Activated T-helper 17 cell treated with anti-CD3 and anti-CD28 coated beads, Interleukin-2, amount 50 U/mL, for 72 hours (primary cell): Measurements from ENCODE around the gene TOLLIP. TPM values are rescaled to one million over a fixed set of nuclear protein-coding genes. Genes with fewer than 3 reads are reported as not detected.
"Not testable (repeated sequence)": the region's sequence is repeated elsewhere in the genome, so short reads cannot be mapped to it uniquely, and the experiment has no call there.

Experiments used
- ATAC-seq: fragments of 150-1000 bp; cut with Tn5 transposase; replicated peaks from 2 replicates; pipeline ENCODE4 v1.10.0; 2021; ENCODE audit warnings: mild to moderate bottlenecking, moderate library complexity
- H3K27ac Mint-ChIP-seq: one replicate; pipeline ENCODE4 v1.8.0; 2022; ENCODE audit warnings: mixed read lengths
- H3K27me3 Mint-ChIP-seq: one replicate; pipeline ENCODE4 v1.8.0; 2022; ENCODE audit warnings: mixed read lengths
- H3K36me3 Mint-ChIP-seq: one replicate; pipeline ENCODE4 v1.8.0; 2022; ENCODE audit warnings: low read depth, mild to moderate bottlenecking, mixed read lengths
- H3K4me1 Mint-ChIP-seq: one replicate; pipeline ENCODE4 v1.8.0; 2022; ENCODE audit warnings: mixed read lengths
- H3K4me3 Mint-ChIP-seq: one replicate; pipeline ENCODE4 v1.8.0; 2022; ENCODE audit warnings: mild to moderate bottlenecking, mixed read lengths
- H3K9me3 Mint-ChIP-seq: one replicate; pipeline ENCODE4 v1.8.0; 2022; ENCODE audit warnings: mixed read lengths
- total RNA-seq, 2 donors: library from RNA; stranded (reverse); gene quantifications; one replicate each; pipeline ENCODE4 v1.2.3, GENCODE V29; 2022

The TOLLIP gene
- total RNA-seq, 2 donors from 2014 or later, result 27.6 to 30.8 TPM

DNA sequence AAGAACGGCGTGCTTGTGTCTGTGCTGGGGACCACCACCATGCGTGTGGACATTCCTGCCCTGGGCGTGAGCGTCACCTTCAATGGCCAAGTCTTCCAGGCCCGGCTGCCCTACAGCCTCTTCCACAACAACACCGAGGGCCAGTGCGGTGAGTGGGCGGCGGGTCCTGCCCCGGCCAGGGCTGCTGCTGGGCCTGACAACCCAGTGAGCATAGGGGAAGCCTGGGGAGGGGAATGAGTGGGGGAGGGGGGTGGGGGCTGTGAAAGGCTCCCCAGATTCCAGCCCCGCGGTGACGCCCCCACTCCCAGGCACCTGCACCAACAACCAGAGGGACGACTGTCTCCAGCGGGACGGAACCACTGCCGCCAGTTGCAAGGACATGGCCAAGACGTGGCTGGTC lies 54.7 kb downstream of the TOLLIP start:
- H3K27me3 Mint-ChIP-seq, result no peaks in the 10 kb centered on the region
- no peaks in the 10 kb centered on the region for H3K36me3 Mint-ChIP-seq
- no peak overlapping the region for H3K4me3 Mint-ChIP-seq
- no peak overlapping the region for H3K27ac Mint-ChIP-seq
- peaks cover 4% of the 10 kb centered on the region for H3K4me1 Mint-ChIP-seq
- H3K9me3 Mint-ChIP-seq, result no peaks in the 10 kb centered on the region
- no peak for ATAC-seq

DNA sequence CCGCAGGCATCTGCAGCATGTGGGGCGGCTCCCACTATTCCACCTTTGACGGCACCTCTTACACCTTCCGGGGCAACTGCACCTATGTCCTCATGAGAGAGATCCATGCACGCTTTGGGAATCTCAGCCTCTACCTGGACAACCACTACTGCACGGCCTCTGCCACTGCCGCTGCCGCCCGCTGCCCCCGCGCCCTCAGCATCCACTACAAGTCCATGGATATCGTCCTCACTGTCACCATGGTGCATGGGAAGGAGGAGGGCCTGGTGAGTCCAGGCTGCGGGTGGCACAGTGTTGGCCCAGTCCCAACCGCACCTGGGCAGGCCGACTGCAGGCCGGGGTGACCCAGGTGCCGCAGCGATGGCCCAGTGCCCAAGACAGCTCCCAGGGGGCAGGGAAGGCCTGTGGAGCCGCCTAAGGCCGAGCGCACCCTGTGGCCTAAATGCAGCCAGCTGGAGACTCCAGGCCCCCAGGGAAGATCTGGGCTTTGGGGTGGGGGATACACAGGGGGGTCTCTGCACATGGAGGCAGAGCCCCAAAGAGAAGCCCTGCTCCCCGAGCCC lies 55.3 kb downstream of the TOLLIP start:
- no peak overlapping the region for H3K27ac Mint-ChIP-seq
- H3K27me3 Mint-ChIP-seq, result no peaks in the 10 kb centered on the region
- peaks cover 4% of the 10 kb centered on the region for H3K4me1 Mint-ChIP-seq
- ATAC-seq, result no peak
- H3K36me3 Mint-ChIP-seq, result no peaks in the 10 kb centered on the region
- H3K9me3 Mint-ChIP-seq, result no peaks in the 10 kb centered on the region
- H3K4me3 Mint-ChIP-seq, result no peak overlapping the region

DNA sequence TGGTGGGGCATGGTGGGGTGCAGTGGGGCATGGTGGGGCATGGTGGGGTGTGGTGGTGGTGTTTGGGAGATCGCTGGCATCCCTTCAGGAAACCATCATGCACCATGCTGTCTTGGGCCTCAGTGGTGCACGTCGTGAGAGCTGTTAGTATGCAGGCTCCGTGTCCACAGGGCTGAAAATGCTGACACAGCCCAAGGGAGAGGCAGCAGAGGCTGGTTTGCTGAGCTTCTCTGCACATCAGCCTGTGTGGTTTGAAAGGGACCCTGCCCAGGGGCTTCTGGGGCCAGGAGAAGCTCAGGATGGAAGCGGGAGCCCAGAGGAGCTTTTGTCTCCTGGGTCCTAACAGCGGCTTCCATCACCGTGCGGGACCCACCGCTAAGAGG lies 56.3 kb downstream of the TOLLIP start:
- H3K9me3 Mint-ChIP-seq, result no peaks in the 10 kb centered on the region
- no peak overlapping the region for H3K27ac Mint-ChIP-seq
- no peaks in the 10 kb centered on the region for H3K36me3 Mint-ChIP-seq
- H3K4me1 Mint-ChIP-seq, result peaks cover 4% of the 10 kb centered on the region
- no peak overlapping the region for H3K4me3 Mint-ChIP-seq
- no peaks in the 10 kb centered on the region for H3K27me3 Mint-ChIP-seq
- no peak for ATAC-seq

GRCh38 chr11:1252371-1253102 lies 56.9 kb downstream of the TOLLIP start:
- Mint-ChIP-seq H3K9me3 (no peaks in the 10 kb centered on the region), H3K4me1 (peaks cover 4% of the 10 kb centered on the region), H3K27ac (no peak overlapping the region), H3K4me3 (no peak overlapping the region), H3K27me3 (no peaks in the 10 kb centered on the region), H3K36me3 (no peaks in the 10 kb centered on the region)
- no peak for ATAC-seq

DNA sequence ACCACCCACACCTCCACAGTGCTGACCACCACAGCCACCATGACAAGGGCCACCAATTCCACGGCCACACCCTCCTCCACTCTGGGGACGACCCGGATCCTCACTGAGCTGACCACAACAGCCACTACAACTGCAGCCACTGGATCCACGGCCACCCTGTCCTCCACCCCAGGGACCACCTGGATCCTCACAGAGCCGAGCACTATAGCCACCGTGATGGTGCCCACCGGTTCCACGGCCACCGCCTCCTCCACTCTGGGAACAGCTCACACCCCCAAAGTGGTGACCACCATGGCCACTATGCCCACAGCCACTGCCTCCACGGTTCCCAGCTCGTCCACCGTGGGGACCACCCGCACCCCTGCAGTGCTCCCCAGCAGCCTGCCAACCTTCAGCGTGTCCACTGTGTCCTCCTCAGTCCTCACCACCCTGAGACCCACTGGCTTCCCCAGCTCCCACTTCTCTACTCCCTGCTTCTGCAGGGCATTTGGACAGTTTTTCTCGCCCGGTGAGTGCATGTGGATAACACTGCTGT lies 58.1 kb downstream of the TOLLIP start:
- ATAC-seq, result no peak
- Mint-ChIP-seq H3K36me3 (no peaks in the 10 kb centered on the region), H3K27me3 (no peaks in the 10 kb centered on the region), H3K4me1 (peaks cover 4% of the 10 kb centered on the region), H3K27ac (peak overlapping the region; percentile 41), H3K4me3 (no peak overlapping the region), H3K9me3 (no peaks in the 10 kb centered on the region)

GRCh38 chr11:1250411-1250810 lies 59.0 kb downstream of the TOLLIP start:
- not testable (repeated sequence) for ATAC-seq, H3K27me3 Mint-ChIP-seq, H3K4me1 Mint-ChIP-seq, H3K4me3 Mint-ChIP-seq, H3K27ac Mint-ChIP-seq, H3K36me3 Mint-ChIP-seq, H3K9me3 Mint-ChIP-seq

GRCh38 chr11:1248951-1249350 lies 60.5 kb downstream of the TOLLIP start:
- H3K36me3 Mint-ChIP-seq, ATAC-seq, H3K4me3 Mint-ChIP-seq, H3K4me1 Mint-ChIP-seq, H3K27ac Mint-ChIP-seq, H3K27me3 Mint-ChIP-seq, H3K9me3 Mint-ChIP-seq: not testable (repeated sequence)

GRCh38 chr11:1247026-1247425 lies 62.4 kb downstream of the TOLLIP start:
- ATAC-seq, H3K27me3 Mint-ChIP-seq, H3K36me3 Mint-ChIP-seq, H3K4me1 Mint-ChIP-seq, H3K4me3 Mint-ChIP-seq, H3K27ac Mint-ChIP-seq, H3K9me3 Mint-ChIP-seq: not testable (repeated sequence)

DNA sequence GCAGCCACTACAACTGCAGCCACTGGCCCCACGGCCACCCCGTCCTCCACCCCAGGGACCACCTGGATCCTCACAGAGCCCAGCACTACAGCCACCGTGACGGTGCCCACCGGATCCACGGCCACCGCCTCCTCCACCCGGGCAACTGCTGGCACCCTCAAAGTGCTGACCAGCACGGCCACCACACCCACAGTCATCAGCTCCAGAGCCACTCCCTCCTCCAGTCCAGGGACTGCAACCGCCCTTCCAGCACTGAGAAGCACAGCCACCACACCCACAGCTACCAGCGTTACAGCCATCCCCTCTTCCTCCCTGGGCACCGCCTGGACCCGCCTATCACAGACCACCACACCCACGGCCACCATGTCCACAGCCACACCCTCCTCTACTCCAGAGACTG lies 63.1 kb downstream of the TOLLIP start:
- H3K9me3 Mint-ChIP-seq, H3K4me3 Mint-ChIP-seq, ATAC-seq, H3K27me3 Mint-ChIP-seq, H3K4me1 Mint-ChIP-seq, H3K27ac Mint-ChIP-seq, H3K36me3 Mint-ChIP-seq: not testable (repeated sequence)

GRCh38 chr11:1245717-1246116 lies 63.7 kb downstream of the TOLLIP start:
- not testable (repeated sequence) for H3K27me3 Mint-ChIP-seq, H3K9me3 Mint-ChIP-seq, ATAC-seq

DNA sequence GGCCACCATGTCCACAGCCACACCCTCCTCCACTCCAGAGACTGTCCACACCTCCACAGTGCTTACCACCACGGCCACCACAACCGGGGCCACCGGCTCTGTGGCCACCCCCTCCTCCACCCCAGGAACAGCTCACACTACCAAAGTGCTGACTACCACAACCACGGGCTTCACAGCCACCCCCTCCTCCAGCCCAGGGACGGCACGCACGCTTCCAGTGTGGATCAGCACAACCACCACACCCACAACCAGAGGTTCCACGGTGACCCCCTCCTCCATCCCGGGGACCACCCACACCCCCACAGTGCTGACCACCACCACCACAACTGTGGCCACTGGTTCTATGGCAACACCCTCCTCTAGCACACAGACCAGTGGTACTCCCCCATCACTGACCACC lies 64.9 kb downstream of the TOLLIP start:
- H3K36me3 Mint-ChIP-seq, ATAC-seq, H3K4me1 Mint-ChIP-seq, H3K27ac Mint-ChIP-seq, H3K27me3 Mint-ChIP-seq, H3K9me3 Mint-ChIP-seq, H3K4me3 Mint-ChIP-seq: not testable (repeated sequence)

More at GRCh38 chr11:1245717-1246116, 63.7 kb downstream of the TOLLIP start:
- H3K4me3 Mint-ChIP-seq, H3K4me1 Mint-ChIP-seq, H3K27ac Mint-ChIP-seq, H3K36me3 Mint-ChIP-seq: not testable (repeated sequence)

GRCh38 chr11:1243521-1243920 lies 65.9 kb downstream of the TOLLIP start:
- not testable (repeated sequence) for H3K27me3 Mint-ChIP-seq, H3K27ac Mint-ChIP-seq, H3K9me3 Mint-ChIP-seq, H3K36me3 Mint-ChIP-seq, ATAC-seq, H3K4me3 Mint-ChIP-seq, H3K4me1 Mint-ChIP-seq

GRCh38 chr11:1242751-1243150 lies 66.7 kb downstream of the TOLLIP start:
- not testable (repeated sequence) for H3K27ac Mint-ChIP-seq, H3K36me3 Mint-ChIP-seq, H3K9me3 Mint-ChIP-seq, ATAC-seq, H3K27me3 Mint-ChIP-seq, H3K4me1 Mint-ChIP-seq, H3K4me3 Mint-ChIP-seq

GRCh38 chr11:1242289-1242688 lies 67.1 kb downstream of the TOLLIP start:
- no peak for ATAC-seq
- Mint-ChIP-seq H3K4me1 (no peaks in the 10 kb centered on the region), H3K27ac (no peak overlapping the region), H3K27me3 (no peaks in the 10 kb centered on the region), H3K36me3 (no peaks in the 10 kb centered on the region), H3K9me3 (no peaks in the 10 kb centered on the region), H3K4me3 (no peak overlapping the region)

DNA sequence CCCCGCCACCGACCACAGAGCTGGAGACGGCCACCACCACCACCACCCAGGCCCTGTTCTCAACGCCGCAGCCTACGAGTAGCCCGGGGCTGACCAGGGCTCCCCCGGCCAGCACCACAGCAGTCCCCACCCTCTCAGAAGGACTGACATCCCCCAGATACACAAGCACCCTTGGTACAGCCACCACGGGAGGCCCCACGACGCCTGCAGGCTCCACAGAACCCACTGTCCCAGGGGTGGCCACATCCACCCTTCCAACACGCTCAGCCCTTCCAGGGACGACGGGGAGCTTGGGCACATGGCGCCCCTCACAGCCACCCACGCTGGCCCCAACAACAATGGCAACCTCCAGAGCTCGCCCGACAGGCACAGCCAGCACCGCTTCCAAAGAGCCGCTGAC lies 67.7 kb downstream of the TOLLIP start:
- no peaks in the 10 kb centered on the region for H3K27me3 Mint-ChIP-seq
- no peaks in the 10 kb centered on the region for H3K4me1 Mint-ChIP-seq

More for the DNA sequence above, 67.7 kb downstream of the TOLLIP start:
- ATAC-seq, result no peak
- Mint-ChIP-seq H3K36me3 (no peaks in the 10 kb centered on the region), H3K27ac (no peak overlapping the region), H3K9me3 (no peaks in the 10 kb centered on the region), H3K4me3 (no peak overlapping the region)
